CD4-positive, alpha-beta T cell (primary cell): ENCODE measurements around the gene CNNM2. TPM values are rescaled to one million over a fixed set of nuclear protein-coding genes. Genes with fewer than 3 reads are reported as not detected.

ENCODE experiments used
- ATAC-seq: fragments of 200-7000 bp; cut with Tn5 transposase; one replicate; pipeline ENCODE4 v1.10.0; 2022; ENCODE audit warnings: mild to moderate bottlenecking; ENCODE audit not compliant: poor library complexity
- CTCF ChIA-PET: fragments of 350-600 bp; sonication (Branson Sonifier 250); formaldehyde crosslinking; loops from one replicate; lab custom pipeline; 2021; ENCODE audit warnings: antibody characterized with exemption, inconsistent platforms; lab: Charles Lee
- POLR2A ChIA-PET: fragments of 350-600 bp; sonication (Branson Sonifier 250); formaldehyde crosslinking; loops from one replicate; lab custom pipeline; 2021; ENCODE audit warnings: antibody characterized with exemption, inconsistent platforms; lab: Charles Lee
- DNase-seq, 14 experiments: peaks; one replicate each; pipeline ENCODE4 v3.0.0-alpha.2; 2013 to 2020; ENCODE audit warnings: mixed read lengths in 2 of 14
- H3K27ac ChIP-seq, 2 donors: one replicate each; pipeline versions ENCODE4 v1.5.1 to v1.7.0; 2013; ENCODE audit warnings: low read length in 2 of 2, low read depth in 1 of 2, mild to moderate bottlenecking in 1 of 2
- H3K27me3 ChIP-seq, 2 experiments: 1 replicate in 1 of 2; 2 replicates in 1 of 2; pipeline versions ENCODE4 v1.6.1 to v1.7.0; 2013; ENCODE audit warnings: low read length in 2 of 2, control low read depth in 1 of 2, mild to moderate bottlenecking in 1 of 2, moderate library complexity in 1 of 2; ENCODE audit not compliant: insufficient read depth in 2 of 2, control insufficient read depth in 1 of 2
- H3K36me3 ChIP-seq: one replicate; pipeline ENCODE4 v1.6.1; 2013; ENCODE audit warnings: low read length, control low read depth; ENCODE audit not compliant: insufficient read depth
- H3K4me1 ChIP-seq: one replicate; pipeline ENCODE4 v1.6.1; 2013; ENCODE audit warnings: low read length, control low read depth; ENCODE audit not compliant: insufficient read depth
- H3K4me3 ChIP-seq: one replicate; pipeline ENCODE4 v1.5.1; 2013; ENCODE audit warnings: mild to moderate bottlenecking, low read length, moderate library complexity
- H3K9me3 ChIP-seq, 2 experiments: 1 replicate in 1 of 2; 2 replicates in 1 of 2; pipeline versions ENCODE4 v1.6.1 to v1.7.0; 2013; ENCODE audit warnings: low read length in 2 of 2, mild to moderate bottlenecking in 2 of 2, control low read depth in 1 of 2, moderate library complexity in 1 of 2; ENCODE audit not compliant: control insufficient read depth in 1 of 2, insufficient read depth in 1 of 2
- H3K27ac Mint-ChIP-seq: one replicate; pipeline ENCODE4 v1.8.0; 2020; ENCODE audit warnings: mixed read lengths
- H3K27me3 Mint-ChIP-seq: one replicate; pipeline ENCODE4 v1.8.0; 2021; ENCODE audit warnings: mixed read lengths
- H3K36me3 Mint-ChIP-seq: one replicate; pipeline ENCODE4 v1.8.0; 2021; ENCODE audit warnings: low read depth, mixed read lengths
- H3K4me1 Mint-ChIP-seq: one replicate; pipeline ENCODE4 v1.8.0; 2021; ENCODE audit warnings: low read depth, mixed read lengths
- H3K4me3 Mint-ChIP-seq: one replicate; pipeline ENCODE4 v1.8.0; 2020; ENCODE audit warnings: mild to moderate bottlenecking, mixed read lengths
- H3K9me3 Mint-ChIP-seq: one replicate; pipeline ENCODE4 v1.8.0; 2020; ENCODE audit warnings: mixed read lengths
- CTCF ChIP-seq: fragments of 200-600 bp; IDR thresholded peaks from one replicate; pipeline ENCODE4 v1.8.0; 2022; ENCODE audit warnings: antibody characterized with exemption, mild to moderate bottlenecking
- intact Hi-C, 2 experiments: fragments of 100-400 bp; cut with DNase I in 1 of 2; cut with micrococcal nuclease in 1 of 2; formaldehyde crosslinking; loops; one replicate each; pipeline versions ENCODE4 v1.15.1 to v1.9.0; 2023 to 2025; cut with DNase I, micrococcal nuclease
- total RNA-seq, 174 experiments: library from RNA in 2 of 174; stranded (reverse) in 2 of 174; gene quantifications; one replicate each; pipeline ENCODE4 v1.2.3 and lab custom pipeline; 2021 to 2026

Gene CNNM2
- total RNA-seq, 2 experiments from 2014 or later = 8.4 to 8.9 TPM

DNA sequence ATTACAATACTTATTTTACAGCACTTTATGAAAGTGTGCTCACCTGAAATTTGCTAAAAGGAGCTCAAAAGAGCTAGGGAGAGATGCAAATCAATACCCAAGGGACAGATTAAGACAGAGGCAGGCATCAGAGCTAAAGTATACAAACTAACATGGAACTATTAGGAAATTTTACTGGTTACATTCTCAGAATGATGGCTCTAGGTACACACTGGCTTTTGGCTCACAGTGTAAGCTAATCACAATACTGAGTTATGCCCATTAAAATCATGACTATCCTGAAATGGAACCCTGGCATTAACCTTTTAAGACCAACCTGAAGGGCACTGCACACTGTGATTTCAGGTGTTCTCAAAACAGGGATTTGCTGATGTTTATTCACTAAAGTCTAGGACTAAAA, 176.9 kb downstream of the CNNM2 start:
- Histone ChIP-seq H3K27me3 (no peaks in the 10 kb centered on the region), H3K9me3 (no peaks in the 10 kb centered on the region), H3K4me3 (no peak overlapping the region), H3K27ac (no peak overlapping the region), H3K4me1 (no peaks in the 10 kb centered on the region), H3K36me3 (peaks cover 85% of the 10 kb centered on the region)
- DNase-seq (no peak), ATAC-seq (no peak)
- CTCF ChIA-PET = no interaction called here
- Mint-ChIP-seq H3K36me3 (peaks cover 90% of the 10 kb centered on the region), H3K4me1 (no peaks in the 10 kb centered on the region), H3K9me3 (no peaks in the 10 kb centered on the region), H3K4me3 (no peak overlapping the region), H3K27ac (no peak overlapping the region), H3K27me3 (no peaks in the 10 kb centered on the region)
- no peak for TF ChIP-seq CTCF
- POLR2A ChIA-PET = no interaction called here
- intact Hi-C loops = no loop called here

GRCh38 chr10:103096130-103096529, 178.0 kb downstream of the CNNM2 start:
- H3K4me1 ChIP-seq = no peaks in the 10 kb centered on the region
- POLR2A ChIA-PET = no interaction called here
- intact Hi-C loops = no loop called here
- ATAC-seq (no peak), DNase-seq (no peak)
- no peaks in the 10 kb centered on the region for H3K4me1 Mint-ChIP-seq
- H3K27me3 ChIP-seq = no peaks in the 10 kb centered on the region
- H3K9me3 Mint-ChIP-seq = no peaks in the 10 kb centered on the region
- no peak for TF ChIP-seq CTCF
- peaks cover 87% of the 10 kb centered on the region for H3K36me3 Mint-ChIP-seq
- peaks cover 84% of the 10 kb centered on the region for H3K36me3 ChIP-seq
- no peak overlapping the region for H3K4me3 ChIP-seq
- H3K9me3 ChIP-seq = no peaks in the 10 kb centered on the region
- H3K4me3 Mint-ChIP-seq = no peak overlapping the region
- no peaks in the 10 kb centered on the region for H3K27me3 Mint-ChIP-seq
- CTCF ChIA-PET = interaction anchor here (1.2 kb wide), 1 partner anchor 9 kb away, joined by 5 read pairs; no protein-coding TSS in a partner anchor
- H3K27ac Mint-ChIP-seq = no peak overlapping the region
- H3K27ac ChIP-seq = no peak overlapping the region

- Histone ChIP-seq H3K36me3 (peaks cover 79% of the 10 kb centered on the region), H3K27me3 (no peaks in the 10 kb centered on the region), H3K27ac (no peak overlapping the region), H3K9me3 (no peaks in the 10 kb centered on the region), H3K4me1 (no peaks in the 10 kb centered on the region), H3K4me3 (no peak overlapping the region)
- peaks cover 81% of the 10 kb centered on the region for H3K36me3 Mint-ChIP-seq
- no peak overlapping the region for H3K4me3 Mint-ChIP-seq
- H3K4me1 Mint-ChIP-seq = no peaks in the 10 kb centered on the region
- POLR2A ChIA-PET = no interaction called here
- intact Hi-C loops = no loop called here
- no peak overlapping the region for H3K27ac Mint-ChIP-seq
- H3K9me3 Mint-ChIP-seq = no peaks in the 10 kb centered on the region
- DNase-seq (no peak), ATAC-seq (no peak)
- no peak for TF ChIP-seq CTCF
- CTCF ChIA-PET = no interaction called here
- H3K27me3 Mint-ChIP-seq = no peaks in the 10 kb centered on the region
Observed at GRCh38 chr10:103098240-103098639, 180.1 kb downstream of the CNNM2 start.
